Fibroblast of villous mesenchyme (primary cell): Measurements from ENCODE around the gene FHAD1. TPM values are rescaled to one million over a fixed set of nuclear protein-coding genes. Genes with fewer than 3 reads are reported as not detected.
"Not testable (repeated sequence)": the region's sequence is repeated elsewhere in the genome, so short reads cannot be mapped to it uniquely, and the experiment has no call there.

ENCODE experiments used
- DNase-seq: peaks from one replicate; pipeline ENCODE4 v3.0.0-alpha.2; 2010; ENCODE audit warnings: low read depth
- H3K4me3 ChIP-seq: 2 replicates; pipeline ENCODE4 v1.5.1; 2011; ENCODE audit warnings: low read depth, mild to moderate bottlenecking, low read length
- total RNA-seq: library from RNA; depleted of rRNA; stranded (reverse); fragments of >200 nt; gene quantifications from 2 replicates; pipeline ENCODE4 v1.2.3, GENCODE V29; 2012
- TF ChIP-seq, protein P1 (sequence below): IDR thresholded peaks from 2 replicates; pipeline ENCODE4 v1.5.1; 2012; ENCODE audit warnings: low read depth, mild to moderate bottlenecking, low read length; ENCODE audit not compliant: insufficient read depth

The FHAD1 gene
- total RNA-seq, 1 donor: under 0.01 TPM

DNA sequence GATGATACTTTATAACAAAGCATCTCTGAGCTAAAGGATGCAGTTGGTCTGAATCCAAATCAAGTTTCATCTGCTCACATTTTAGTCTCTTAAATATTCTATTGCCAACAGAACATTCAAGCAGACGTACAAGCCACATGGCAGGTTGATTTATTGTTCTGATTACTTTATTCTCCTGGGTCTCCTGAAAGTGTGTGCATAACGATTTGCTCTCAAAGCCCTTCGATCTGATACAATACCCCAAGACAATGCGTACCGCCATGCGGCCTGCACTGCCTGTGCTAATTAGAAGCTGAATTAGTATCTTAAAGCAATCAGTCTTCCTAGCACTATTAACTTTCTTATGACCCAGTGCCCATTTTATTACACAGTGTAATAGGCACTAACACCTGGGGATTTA lies 56.9 kb downstream of the FHAD1 start:
- no peak overlapping the region for H3K4me3 ChIP-seq

DNA sequence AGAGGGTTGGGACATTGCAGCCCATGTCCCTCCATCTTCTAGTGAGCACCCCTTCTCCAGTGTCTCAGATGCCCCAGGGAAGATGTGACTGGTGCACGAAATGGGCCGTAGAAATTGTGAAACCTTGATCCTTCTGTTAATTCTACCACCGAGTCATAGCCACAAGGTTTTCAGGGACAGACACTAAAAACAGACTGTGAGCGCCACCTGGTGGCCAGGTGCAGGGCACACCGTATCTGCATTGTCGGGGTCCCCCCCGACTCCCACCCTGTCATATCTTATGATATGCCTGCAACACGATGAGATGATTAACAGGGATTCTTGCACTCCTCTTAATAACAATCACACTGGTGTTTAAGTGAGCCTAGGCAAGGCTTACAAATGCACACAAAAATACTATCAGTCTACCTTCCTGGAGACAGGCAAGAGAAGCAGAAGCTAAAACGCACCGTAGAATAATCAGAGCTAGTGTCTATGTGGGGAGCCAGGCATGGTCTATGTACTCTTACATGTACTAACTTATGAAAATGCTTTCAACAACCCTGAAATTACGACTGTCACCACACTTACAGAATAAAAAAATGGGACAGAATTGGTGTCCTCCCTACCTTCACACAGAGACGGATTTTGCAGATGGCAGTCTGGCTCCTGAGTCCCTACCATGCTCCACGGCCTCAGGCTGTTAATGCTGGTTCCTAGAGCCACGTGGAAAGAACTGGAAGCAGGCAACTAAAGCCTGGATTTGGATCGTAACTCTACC lies 57.9 kb downstream of the FHAD1 start:
- DNase-seq: peak; percentile 63
- TF ChIP-seq, protein P1, sequence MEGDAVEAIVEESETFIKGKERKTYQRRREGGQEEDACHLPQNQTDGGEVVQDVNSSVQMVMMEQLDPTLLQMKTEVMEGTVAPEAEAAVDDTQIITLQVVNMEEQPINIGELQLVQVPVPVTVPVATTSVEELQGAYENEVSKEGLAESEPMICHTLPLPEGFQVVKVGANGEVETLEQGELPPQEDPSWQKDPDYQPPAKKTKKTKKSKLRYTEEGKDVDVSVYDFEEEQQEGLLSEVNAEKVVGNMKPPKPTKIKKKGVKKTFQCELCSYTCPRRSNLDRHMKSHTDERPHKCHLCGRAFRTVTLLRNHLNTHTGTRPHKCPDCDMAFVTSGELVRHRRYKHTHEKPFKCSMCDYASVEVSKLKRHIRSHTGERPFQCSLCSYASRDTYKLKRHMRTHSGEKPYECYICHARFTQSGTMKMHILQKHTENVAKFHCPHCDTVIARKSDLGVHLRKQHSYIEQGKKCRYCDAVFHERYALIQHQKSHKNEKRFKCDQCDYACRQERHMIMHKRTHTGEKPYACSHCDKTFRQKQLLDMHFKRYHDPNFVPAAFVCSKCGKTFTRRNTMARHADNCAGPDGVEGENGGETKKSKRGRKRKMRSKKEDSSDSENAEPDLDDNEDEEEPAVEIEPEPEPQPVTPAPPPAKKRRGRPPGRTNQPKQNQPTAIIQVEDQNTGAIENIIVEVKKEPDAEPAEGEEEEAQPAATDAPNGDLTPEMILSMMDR: peak; percentile 87
- H3K4me3 ChIP-seq: no peak overlapping the region

More for the DNA sequence above, 56.9 kb downstream of the FHAD1 start:
- TF ChIP-seq, protein P1: no peak
- no peak for DNase-seq

DNA sequence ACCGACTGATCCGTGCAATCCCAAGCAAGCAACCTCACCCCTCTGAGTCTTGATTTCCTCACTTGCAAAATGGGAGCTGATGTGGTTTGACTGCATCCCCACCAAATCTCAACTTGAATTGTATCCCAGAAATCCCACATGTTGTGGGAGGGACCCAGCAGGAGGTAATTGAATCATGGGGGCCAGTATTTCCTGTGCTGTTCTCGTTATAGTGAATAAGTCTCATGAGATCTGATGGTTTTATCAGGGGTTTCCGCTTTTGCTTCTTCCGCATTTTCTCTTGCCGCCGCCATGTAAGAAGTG lies 58.4 kb downstream of the FHAD1 start:
- DNase-seq: no peak
- no peak overlapping the region for H3K4me3 ChIP-seq
- TF ChIP-seq, protein P1: no peak

DNA sequence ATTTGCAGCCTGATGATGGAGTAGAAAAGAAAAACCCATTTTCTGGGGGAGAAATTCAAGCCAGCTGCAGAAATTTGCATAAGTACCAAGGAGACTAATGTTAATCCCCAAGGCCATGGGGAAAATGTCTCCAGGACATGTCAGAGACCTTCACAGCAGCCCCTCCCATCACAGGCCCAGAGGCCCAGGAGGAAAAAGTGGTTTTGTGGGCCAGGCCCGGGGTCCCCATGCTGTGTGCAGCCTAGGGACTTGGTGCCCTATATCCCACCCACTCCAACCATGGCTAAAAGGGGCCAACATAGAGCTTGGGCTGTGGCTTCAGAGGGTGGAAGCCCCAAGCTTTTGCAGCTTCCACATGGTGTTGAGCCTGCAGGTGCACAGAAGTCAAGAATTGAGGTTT lies 59.3 kb downstream of the FHAD1 start:
- DNase-seq: not testable (repeated sequence)

DNA sequence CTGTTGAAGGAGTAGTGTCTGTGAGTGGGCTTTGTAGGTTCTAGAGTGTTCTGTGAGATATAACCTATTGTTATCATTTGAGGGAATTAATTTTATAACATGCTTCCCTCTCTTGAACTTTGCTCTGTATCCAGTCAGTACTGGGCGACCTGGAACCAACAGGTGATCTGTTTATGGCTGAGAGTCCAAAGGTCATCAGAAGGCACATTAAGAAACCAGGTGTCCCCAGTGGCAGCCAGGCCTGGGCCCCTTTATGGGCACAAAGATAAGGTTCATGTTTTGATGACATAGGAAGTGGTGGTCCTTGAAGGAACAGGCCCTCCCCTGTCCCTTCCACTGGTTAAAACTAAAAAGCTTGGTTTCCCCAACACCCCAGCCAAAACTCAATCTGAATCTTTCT lies 61.1 kb downstream of the FHAD1 start:
- DNase-seq: no peak
- TF ChIP-seq, protein P1: no peak
- H3K4me3 ChIP-seq: no peak overlapping the region

More for the DNA sequence above, 59.3 kb downstream of the FHAD1 start:
- H3K4me3 ChIP-seq: not testable (repeated sequence)

DNA sequence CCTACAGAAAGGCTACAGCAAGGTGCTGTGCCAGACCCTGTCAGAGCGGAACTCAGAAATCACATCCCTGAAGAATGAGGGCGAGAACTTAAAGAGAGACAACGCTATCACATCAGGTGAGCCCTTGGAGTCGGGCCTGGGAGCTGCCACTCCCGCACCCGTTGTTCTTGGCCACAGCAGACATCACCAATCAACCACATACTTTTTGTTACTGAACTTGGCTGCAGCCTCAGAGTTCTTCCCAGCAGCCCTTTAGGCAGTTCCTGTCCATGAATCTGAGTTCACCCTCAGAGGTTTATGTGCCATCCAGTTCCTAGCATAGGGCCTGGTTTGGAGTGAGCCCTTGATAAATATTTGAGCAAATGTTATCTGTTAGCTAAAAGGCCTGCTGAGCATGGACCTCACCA lies 61.6 kb downstream of the FHAD1 start:
- TF ChIP-seq, protein P1: no peak

DNA sequence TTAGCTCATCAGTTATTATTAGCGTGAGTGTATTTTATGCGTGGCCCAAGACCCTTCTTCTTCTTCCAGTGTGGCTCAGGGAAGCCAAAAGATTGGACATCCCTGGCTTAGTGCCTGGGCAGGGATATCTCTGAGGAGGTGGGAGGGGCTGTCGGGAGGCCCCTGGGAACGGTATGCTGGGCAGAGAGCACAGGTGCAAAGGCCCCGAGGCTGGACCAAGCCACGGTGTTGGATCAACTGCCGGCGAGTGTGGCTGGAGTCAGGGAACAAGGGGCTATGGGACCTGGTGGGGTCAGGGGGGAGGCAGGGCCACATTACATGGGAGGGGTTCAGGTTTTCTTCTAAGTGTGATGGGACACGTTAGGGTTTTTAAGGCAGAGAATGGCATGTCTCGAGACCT lies 62.7 kb downstream of the FHAD1 start:
- DNase-seq: no peak
- TF ChIP-seq, protein P1: no peak
- no peak overlapping the region for H3K4me3 ChIP-seq

More for the DNA sequence above, 61.6 kb downstream of the FHAD1 start:
- H3K4me3 ChIP-seq: no peak overlapping the region
- no peak for DNase-seq
